Endometrium (tissue), 2 donors: ENCODE measurements around the gene ZNF367.

ENCODE experiments used
- FAIRE-seq: peaks from 2 replicates; lab custom pipeline; 2012; peaks lifted over from hg19 to GRCh38; lab: Jason Lieb, UNC
- donor health status: control.
- donor health status: control.

ZNF367 gene

DNA sequence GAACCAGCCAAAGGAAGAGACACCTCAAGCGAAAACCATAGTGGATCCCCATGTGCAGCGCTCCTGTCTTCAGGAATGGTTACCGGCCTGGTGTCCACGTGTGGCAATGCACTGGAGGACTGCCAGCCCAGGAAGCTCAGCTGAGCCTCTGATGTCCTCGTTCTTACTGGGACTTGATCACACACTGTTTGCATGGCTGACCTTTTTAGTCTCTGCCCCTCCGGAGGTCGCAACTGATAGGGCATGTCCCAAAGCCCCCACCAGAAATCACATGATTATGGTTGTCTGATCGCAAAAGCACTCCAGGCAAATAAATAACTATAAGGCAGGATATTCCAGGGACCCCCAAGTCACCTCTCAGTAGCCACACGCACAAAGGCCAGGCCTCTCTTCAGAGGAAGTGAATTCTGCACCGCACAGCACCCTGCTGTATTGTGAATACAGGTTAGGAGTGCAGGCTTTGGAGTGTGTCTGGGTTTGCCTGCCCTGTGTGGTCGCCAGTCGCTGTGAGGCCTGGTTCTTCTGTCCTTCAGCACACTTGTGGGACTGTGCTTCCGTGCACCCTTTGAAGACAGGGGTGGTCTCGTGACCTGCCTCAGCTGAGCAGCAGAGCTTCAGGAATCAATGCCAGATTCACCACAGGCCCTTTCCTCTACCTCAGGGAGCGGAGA, 18.4 kb upstream of the ZNF367 start:
- no peak for FAIRE-seq

DNA sequence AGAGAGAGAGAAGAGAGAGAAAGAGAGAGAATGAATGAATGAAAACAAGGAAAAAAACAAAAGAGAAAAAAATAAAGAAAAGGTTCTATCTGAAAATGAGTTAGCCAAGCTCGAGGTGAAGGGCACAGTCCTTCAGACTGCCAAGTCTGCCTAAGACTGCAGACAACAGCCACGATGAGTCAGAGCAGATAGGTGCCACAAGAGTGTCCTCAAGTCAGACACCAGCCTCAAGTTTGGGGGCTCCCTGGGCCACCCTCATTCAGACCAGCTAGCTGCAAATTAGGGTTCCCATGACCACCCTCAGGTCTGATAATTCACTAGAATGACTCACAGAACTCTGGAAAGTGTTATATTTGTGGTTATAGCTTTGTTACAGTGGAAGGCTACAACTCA, 17.9 kb upstream of the ZNF367 start:
- FAIRE-seq: no peak

DNA sequence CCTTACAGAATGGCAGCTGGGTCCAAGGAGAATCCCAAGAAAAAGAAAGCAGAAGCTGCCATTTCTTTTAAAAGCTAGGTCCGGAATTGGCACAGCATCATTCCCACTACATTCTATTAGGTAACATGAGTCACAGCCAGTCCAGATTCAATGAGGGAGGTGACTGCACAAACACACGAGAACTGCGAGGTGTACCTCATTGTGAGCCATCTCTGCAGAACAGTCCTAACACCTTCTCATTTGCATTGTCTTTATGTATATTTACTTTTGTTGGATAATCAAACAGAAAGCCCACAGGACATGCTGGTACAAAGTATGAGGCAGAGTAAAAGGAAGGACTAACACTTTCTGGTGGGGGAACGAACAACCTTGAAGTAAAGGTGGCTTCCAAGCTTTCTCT, 17.2 kb upstream of the ZNF367 start:
- FAIRE-seq: no peak

DNA sequence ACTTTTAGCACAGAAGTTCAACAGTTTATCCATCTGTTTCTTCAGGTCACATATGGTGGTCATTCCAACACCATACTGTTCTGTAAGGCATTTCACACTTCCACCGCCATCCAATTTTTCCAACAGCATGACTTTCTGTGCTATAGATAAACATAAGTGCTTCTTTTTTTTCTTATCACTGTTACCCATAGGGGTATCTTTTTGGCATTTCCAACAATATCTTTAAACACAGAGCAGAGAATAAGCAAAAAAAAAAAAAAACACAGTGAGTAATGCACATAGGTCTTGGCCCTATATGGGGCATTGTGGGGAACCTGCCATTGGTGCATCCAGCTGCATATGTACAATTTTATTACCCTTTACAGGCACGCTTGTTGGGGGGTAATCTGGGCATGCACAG, 12.2 kb upstream of the ZNF367 start:
- no peak for FAIRE-seq

DNA sequence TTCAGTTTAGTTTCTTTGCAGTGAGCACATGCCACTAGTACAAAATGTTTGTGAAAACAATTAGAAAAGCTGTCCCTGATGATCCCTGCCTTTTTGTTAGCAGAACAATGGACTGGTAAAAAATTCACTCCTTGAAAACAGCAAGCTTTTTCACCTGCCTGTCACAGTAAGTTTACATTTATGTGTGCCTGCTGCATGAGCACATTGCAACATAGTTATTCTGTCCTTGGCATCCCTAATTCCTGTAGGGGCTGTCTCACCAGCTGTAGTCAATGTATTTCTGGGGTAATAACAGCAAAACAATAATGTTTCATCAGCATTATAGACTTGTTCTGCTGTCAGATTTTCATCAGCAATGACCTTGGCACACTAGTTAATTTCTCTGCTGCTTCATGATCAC, 11.6 kb upstream of the ZNF367 start:
- no peak for FAIRE-seq

DNA sequence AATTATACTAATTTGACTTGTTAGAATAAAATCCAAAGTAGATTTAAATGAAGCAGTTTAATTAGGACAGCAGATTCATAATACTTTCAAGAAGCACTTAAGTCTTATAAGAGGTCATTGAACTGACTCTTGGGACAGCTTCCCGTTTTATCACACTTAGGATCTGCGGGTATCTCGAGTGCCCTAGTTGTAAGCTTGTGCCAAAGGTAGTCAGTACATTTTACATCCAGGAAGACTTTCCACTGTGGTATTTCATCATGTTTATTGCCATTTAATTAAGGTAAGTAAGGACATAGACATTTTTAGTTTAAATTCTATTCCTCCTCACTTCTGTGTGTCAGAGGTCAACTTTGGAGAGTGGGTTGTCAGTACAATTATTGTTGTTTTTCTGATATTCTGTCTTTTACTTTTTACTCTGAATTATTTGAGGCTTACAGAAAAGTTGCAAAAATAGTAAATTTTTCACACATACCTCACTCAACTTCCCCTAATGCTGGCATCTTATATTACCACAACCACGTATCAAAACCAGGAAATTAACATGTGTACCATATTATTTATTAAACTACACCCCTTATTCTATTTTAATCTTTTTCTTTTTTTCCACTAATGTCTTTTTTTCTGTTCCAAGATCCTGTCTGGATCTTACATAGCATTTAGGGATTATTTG, 7.5 kb upstream of the ZNF367 start:
- FAIRE-seq: no peak

DNA sequence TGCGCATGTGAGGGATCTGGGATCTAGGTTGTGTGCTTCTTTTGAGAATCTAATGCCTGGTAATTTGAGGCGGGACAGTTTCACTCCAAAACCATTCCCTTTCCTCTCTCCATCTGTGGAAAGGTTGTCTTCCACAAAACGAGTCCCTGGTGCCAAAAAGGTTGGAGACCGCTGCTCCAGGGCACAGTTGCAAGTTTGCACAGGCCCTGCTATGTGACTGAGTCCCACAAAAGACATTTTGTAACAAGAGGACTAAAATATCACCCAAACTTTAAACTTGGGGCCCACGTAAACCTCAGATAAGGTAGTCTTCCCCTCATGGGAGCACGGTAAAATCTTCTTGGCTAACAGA, 5.8 kb upstream of the ZNF367 start:
- no peak for FAIRE-seq

DNA sequence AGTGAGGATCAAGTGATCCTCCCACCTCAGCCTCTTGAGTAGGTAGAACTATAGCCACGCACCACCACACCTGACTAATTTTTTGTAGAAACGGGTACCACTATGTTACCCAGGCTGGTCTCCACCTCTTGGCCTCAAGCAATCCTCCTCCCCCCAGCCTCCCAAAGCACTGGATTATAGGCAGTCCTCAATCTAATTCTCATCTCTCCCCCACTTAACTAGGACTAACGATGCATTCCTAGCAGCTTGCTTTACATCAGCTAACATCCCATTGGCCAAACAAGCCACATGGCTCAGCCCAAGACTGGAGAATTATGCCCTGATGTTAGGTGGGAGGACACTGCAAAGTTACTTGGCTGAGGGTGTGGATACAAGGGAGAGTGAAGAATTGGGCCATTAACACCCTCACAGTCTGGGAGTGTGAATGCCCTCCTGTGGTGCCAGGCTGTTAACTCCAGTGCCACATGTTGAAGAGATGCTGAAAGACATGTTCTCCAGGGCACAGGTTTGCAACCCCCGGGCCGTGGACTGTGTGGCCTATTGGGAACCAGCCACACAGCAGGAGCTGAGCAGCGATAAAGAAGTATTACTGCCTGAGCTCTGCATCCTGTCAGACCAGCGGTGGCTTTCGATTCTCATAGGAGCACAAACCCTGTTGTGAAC, 5.3 kb upstream of the ZNF367 start:
- no peak for FAIRE-seq

DNA sequence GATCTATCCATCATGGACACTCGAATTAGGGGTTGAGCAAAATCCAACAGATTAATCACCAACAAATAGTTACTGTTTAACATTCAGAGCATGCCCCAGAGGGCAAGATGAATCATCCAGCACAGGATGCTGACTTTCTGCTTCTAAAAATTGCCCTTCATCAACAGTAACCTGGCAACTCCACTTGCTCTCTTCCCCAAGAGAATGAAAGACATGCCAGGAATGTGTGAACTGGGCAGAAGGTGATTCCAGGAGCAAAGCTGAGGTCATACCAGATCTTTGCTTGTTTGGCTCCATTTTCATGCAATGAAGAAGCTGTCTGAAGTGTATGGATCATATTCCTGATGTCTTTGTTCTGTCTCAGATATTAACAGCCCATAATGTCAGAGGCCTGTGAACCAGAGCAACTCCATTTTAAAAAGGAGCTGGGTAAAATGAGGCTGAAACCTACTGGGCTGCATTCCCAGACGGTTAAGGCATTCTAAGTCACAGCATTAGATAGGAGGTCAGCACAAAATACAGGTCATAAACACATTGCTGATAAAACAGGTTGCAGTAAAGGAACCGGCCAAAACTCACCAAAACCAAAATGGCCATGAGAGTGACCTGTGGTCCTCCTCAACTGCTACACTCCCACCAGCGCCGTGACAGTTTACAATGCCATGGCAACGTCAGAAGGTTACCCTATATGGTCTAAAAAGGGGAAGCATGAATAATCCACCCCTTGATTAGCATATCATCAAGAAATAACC, 2.5 kb upstream of the ZNF367 start:
- FAIRE-seq: no peak

GRCh38 chr9:96419691-96419969, 1.5 kb upstream of the ZNF367 start:
- no peak for FAIRE-seq

DNA sequence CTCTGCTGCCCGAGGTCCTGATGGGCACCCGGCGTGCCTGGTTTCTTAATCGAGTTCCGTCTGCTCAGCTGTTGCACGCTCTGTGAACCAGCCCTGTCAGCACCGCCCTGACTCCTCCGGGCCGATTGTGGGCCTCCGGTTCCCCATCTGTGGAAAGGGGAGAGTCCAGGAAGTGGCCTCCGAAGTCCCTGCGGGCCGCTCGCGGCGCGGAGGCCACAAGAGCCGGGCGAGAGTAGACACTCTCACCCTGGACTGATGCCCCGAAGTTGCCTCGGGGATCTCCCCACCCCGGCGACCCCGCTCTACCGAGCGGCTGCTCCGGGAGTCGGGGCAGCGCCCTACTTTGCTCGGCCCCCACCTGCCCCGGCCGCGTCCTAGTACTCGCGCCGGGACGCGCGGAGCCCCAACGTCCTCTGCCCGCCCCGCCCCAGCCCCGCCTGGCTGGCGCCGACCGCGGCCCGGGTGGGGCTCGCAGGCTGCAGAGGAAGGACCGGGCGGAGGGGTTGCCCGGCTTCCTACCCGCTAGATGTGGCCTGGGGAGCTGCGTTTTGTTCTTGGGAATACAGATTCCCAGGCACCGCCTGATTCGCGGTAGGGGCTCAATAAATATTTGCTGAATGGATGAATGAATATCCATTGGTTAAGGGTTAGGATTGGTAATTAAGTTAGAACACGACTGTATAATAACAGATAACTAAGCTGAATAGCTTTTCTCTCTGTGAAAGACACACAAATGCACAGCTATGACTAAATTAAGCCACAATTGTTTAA, 935 bp upstream of the ZNF367 start:
- no peak for FAIRE-seq

- no peak for FAIRE-seq
Measured at GRCh38 chr9:96417661-96418082, 498 bp downstream of the ZNF367 start.

- no peak for FAIRE-seq
Measured at GRCh38 chr9:96417051-96417586, 1.1 kb downstream of the ZNF367 start.

- no peak for FAIRE-seq
Measured at GRCh38 chr9:96413302-96414221, 4.6 kb downstream of the ZNF367 start.

GRCh38 chr9:96412174-96412913, 5.8 kb downstream of the ZNF367 start:
- FAIRE-seq: no peak

GRCh38 chr9:96411129-96411838, 6.9 kb downstream of the ZNF367 start:
- FAIRE-seq: no peak

DNA sequence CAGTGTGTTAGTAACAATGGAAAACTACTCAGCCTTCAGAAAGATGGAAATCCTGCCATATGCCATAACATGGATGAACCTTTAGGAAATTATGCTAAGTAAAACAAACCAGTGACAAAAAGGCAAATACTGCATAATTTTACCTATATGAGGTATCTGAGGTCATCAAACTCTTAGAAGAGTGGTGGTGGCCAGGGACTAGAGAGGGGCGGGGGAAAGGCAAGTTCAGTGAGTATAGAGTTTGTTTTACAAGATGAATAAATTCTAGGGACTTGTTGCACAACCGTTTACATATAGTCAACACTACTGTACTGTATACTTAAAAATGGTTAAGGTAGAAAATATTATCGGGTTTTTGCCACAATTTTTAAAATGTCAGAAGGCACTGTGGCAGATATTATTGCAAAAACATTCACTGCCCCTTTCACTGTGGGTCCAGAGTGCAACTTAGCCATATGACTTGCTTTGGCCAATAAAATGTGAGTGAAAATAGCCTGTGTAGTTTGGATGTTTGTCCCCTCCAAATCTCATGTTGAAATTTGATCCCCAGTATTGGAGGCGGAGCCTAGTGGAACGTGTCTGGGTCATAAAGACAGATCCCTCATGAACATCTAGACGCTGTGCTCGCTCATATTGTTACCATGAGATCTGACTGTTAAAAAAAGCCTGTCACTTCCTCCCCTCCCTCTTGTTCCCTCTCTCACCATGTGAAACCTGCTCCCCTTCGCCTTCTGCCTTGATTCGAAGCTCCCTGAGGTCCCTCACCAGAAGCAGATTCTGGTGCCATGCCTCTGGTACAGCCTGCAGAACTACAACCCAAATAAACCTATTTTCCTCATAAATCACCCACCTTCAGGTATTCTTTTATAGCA, 9.5 kb downstream of the ZNF367 start:
- no peak for FAIRE-seq

- FAIRE-seq: no peak
Measured at GRCh38 chr9:96400132-96400910, 17.8 kb downstream of the ZNF367 start.
